Bronchial epithelial cell (primary cell): Measurements from ENCODE around the gene OR52E4. TPM values are rescaled to one million over a fixed set of nuclear protein-coding genes. Genes with fewer than 3 reads are reported as not detected.

ENCODE experiments used
- DNase-seq: peaks from one replicate; pipeline ENCODE4 v3.0.0-alpha.2; 2010; ENCODE audit warnings: low read depth
- FAIRE-seq: peaks from 2 replicates; lab custom pipeline; 2011; peaks lifted over from hg19 to GRCh38; lab: Jason Lieb, UNC
- H3K27me3 ChIP-seq: 2 replicates; pipeline ENCODE4 v1.5.1; 2011; ENCODE audit warnings: low read length; ENCODE audit not compliant: control insufficient read depth, insufficient read depth
- H3K36me3 ChIP-seq: 2 replicates; pipeline ENCODE4 v1.5.1; 2011; ENCODE audit warnings: low read length; ENCODE audit not compliant: control insufficient read depth, insufficient read depth
- H3K4me3 ChIP-seq: 2 replicates; pipeline ENCODE4 v1.5.1; 2011; ENCODE audit warnings: mild to moderate bottlenecking, low read depth, low read length, control low read depth
- total RNA-seq: library from RNA; depleted of rRNA; stranded (reverse); fragments of >200 nt; gene quantifications from 2 replicates; pipeline ENCODE4 v1.2.1, GENCODE V29; 2014
- TF ChIP-seq, protein P1 (sequence below): IDR thresholded peaks from 2 replicates; pipeline ENCODE4 v1.5.1; 2011; ENCODE audit warnings: mild to moderate bottlenecking, moderate library complexity, low read length, control low read depth, inconsistent platforms; ENCODE audit not compliant: insufficient read depth, severe bottlenecking

The OR52E4 gene
- total RNA-seq, 1 donor from 2014 or later = not detected

DNA sequence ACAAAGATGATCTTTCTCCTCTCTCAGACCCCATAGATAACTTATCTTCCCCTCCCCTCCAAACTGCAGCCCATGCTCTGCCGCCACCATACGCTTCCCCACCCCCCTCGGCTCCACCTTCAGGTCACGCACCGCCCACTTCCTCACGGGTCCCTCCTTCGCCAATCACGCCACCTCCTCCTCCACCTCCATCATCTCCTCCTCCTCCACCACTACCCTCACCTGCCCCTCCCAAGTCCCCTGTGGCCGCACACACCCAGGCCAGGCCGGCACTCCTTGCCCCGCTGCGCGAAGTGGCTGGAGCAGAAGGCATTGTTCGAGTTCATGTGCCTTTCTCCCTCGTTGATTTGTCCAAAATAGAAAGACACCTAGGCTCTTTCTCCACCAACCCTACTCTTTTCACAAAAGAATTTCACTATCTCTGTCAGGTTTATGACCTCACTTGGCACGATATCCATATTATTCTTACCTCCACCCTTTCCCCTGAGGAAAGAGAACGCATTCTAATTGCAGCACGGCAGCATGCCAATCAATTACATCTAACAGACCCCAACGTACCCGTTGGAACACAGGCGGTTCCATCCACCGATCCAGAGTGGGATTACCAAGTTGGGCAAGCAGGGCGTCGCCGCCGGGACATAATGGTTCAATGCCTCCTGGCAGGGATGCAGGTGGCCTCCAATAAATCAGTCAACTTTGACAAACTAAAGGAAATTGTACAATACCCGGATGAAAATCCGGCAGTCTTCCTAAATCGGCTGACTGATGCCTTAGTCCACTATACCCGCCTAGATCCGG, 49.3 kb downstream of the OR52E4 start:
- TF ChIP-seq, protein P1, sequence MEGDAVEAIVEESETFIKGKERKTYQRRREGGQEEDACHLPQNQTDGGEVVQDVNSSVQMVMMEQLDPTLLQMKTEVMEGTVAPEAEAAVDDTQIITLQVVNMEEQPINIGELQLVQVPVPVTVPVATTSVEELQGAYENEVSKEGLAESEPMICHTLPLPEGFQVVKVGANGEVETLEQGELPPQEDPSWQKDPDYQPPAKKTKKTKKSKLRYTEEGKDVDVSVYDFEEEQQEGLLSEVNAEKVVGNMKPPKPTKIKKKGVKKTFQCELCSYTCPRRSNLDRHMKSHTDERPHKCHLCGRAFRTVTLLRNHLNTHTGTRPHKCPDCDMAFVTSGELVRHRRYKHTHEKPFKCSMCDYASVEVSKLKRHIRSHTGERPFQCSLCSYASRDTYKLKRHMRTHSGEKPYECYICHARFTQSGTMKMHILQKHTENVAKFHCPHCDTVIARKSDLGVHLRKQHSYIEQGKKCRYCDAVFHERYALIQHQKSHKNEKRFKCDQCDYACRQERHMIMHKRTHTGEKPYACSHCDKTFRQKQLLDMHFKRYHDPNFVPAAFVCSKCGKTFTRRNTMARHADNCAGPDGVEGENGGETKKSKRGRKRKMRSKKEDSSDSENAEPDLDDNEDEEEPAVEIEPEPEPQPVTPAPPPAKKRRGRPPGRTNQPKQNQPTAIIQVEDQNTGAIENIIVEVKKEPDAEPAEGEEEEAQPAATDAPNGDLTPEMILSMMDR = no peak
- no peak for FAIRE-seq

DNA sequence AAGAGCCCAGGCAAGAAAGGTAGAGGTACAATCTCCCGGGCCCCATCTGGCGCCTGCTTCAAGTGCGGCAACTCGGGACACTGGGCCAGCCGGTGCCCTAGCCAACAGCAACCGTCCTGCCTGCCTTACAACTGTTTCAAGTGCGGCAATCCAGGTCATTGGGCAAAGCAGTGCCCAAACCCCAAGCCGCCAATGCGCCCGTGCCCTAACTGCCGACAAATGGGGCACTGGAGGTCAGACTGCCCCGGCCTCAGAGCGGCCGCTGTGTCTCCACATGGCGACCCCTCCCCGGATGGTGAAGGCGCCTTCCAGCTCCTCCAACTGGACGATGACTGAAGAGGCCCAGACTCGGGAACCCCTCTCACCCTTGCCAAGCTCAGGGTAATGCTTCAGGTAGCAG, 50.2 kb downstream of the OR52E4 start:
- TF ChIP-seq, protein P1 = no peak
- no peak for FAIRE-seq
- Histone ChIP-seq H3K4me3 (no peak overlapping the region), H3K36me3 (no peaks in the 10 kb centered on the region), H3K27me3 (no peaks in the 10 kb centered on the region)
- no peak for DNase-seq

More for the DNA sequence above, 49.3 kb downstream of the OR52E4 start:
- no peak for DNase-seq
- Histone ChIP-seq H3K27me3 (no peaks in the 10 kb centered on the region), H3K36me3 (no peaks in the 10 kb centered on the region), H3K4me3 (no peak overlapping the region)

DNA sequence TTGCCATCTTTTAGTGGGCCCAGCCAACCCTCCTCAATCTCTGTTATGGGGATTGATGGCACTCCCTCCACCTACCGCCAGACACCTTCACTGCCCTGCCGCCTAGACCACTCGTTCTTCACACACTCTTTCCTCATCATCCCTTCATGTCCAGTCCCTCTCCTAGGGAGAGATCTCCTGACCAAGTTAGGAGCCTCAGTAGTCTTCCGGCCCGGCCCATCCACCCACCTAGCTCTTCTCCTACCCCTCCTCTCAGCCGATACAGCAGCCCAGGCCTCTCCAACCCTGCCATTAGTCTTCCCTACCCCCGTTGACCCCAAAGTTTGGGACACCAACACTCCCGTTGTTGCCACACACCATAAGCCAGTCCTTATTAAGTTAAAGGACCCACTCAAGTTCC, 50.6 kb downstream of the OR52E4 start:
- TF ChIP-seq, protein P1 = no peak
- no peak for DNase-seq
- peak; percentile 32 for FAIRE-seq
- H3K36me3 ChIP-seq = no peaks in the 10 kb centered on the region
- H3K27me3 ChIP-seq = no peaks in the 10 kb centered on the region
- no peak overlapping the region for H3K4me3 ChIP-seq

DNA sequence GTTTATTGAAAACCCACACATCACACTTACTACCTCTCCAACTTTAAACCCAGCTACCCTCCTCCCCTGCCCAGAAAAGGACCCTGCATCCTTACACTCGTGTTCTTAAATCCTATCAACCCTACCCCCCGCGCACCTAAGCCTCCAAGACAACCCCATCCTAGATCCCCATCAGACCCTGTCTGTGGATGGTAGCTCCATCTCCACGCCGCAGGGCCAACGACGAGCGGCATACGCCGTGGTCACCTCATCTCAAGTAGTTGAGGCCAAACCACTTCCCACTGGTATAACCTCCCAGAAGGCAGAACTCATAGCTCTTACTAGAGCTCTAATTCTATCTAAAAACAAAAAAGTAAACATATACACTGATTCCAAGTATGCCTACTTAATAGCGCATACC, 52.2 kb downstream of the OR52E4 start:
- Histone ChIP-seq H3K4me3 (no peak overlapping the region), H3K36me3 (no peaks in the 10 kb centered on the region), H3K27me3 (no peaks in the 10 kb centered on the region)
- TF ChIP-seq, protein P1 = no peak
- no peak for DNase-seq
- FAIRE-seq = no peak

DNA sequence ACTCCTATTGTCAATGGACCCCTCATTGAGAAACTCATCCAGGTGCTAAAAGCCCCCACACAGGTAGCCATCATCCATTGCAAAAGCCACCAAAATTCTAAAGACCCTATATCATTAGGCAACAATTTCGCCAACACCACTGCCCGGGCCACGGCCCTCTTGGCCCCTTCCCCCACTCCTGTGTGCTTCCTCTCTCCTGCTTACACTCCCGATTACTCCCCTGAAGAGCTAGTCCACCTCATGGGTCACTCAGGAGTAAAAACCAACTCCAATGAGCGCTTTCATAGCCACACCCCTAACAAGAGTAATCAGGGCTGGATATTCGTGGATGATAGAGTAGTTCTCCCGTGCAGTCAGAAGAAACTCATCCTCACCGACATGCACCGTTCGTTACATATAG, 52.7 kb downstream of the OR52E4 start:
- no peak for DNase-seq
- no peak for FAIRE-seq
- Histone ChIP-seq H3K4me3 (no peak overlapping the region), H3K27me3 (no peaks in the 10 kb centered on the region), H3K36me3 (no peaks in the 10 kb centered on the region)
- TF ChIP-seq, protein P1 = no peak

Other genes starting within 250 kb of the OR52E4 start
- 24.8 and 32.9 TPM in 2 replicates for gene TRIM5, start 195.6 kb upstream of the OR52E4 start, total RNA-seq
- 11.1 and 28.3 TPM in 2 replicates for gene TRIM22, start 190.8 kb upstream of the OR52E4 start, total RNA-seq
- gene OR56B1, start 144.2 kb upstream of the OR52E4 start, total RNA-seq = not detected in 2 replicates
- gene OR52N4, start 126.4 kb upstream of the OR52E4 start, total RNA-seq = not detected in 2 replicates
- gene OR52N5, start 97.3 kb upstream of the OR52E4 start, total RNA-seq = not detected in 2 replicates
- gene OR52N1, start 89.4 kb upstream of the OR52E4 start, total RNA-seq = 0.13 TPM in 1 of 2 replicates, not detected in the other
- gene OR52N2, start 71.7 kb upstream of the OR52E4 start, total RNA-seq = not detected in 2 replicates
- not detected in 2 replicates for gene OR52E6, start 38.7 kb upstream of the OR52E4 start, total RNA-seq
- not detected in 2 replicates for gene OR52E8, start 22.9 kb upstream of the OR52E4 start, total RNA-seq
- gene OR52E5, start 12.6 kb downstream of the OR52E4 start, total RNA-seq = not detected in 2 replicates
- not detected in 2 replicates for gene OR56A3, start 61.6 kb downstream of the OR52E4 start, total RNA-seq
- gene OR56A5, start 87.9 kb downstream of the OR52E4 start, total RNA-seq = not detected in 2 replicates
- gene OR52L1, start 106.4 kb downstream of the OR52E4 start, total RNA-seq = 0.13 TPM in 1 of 2 replicates, not detected in the other
- gene OR56A4, start 126.3 kb downstream of the OR52E4 start, total RNA-seq = not detected in 2 replicates
- not detected in 2 replicates for gene OR56A1, start 150.1 kb downstream of the OR52E4 start, total RNA-seq
- gene OR56B4, start 227.1 kb downstream of the OR52E4 start, total RNA-seq = not detected in 2 replicates